Pancreas (tissue), 10 donors: ENCODE measurements around the gene GCA. TPM values are rescaled to one million over a fixed set of nuclear protein-coding genes. Genes with fewer than 3 reads are reported as not detected.

Experiments
- ATAC-seq, 4 donors: fragments of 200-7000 bp; cut with Tn5 transposase; one replicate each; pipeline versions ENCODE4 v1.8.0 to v1.9.1; 2020; ENCODE audit warnings: mild to moderate bottlenecking in 4 of 4, moderate library complexity in 4 of 4
- DNase-seq, 6 donors: peaks; one replicate each; pipeline ENCODE4 v3.0.0-alpha.2; 2020
- FAIRE-seq: peaks from 2 replicates; lab custom pipeline; 2012; peaks lifted over from hg19 to GRCh38; lab: Jason Lieb, UNC
- H3K27ac ChIP-seq, 4 donors: fragments of 200-600 bp; sonication (generic); 1 replicate in 3 of 4; 2 replicates in 1 of 4; pipeline versions ENCODE4 v1.5.0 to v1.8.0; 2020
- H3K27me3 ChIP-seq, 4 donors: fragments of 200-600 bp; one replicate each; pipeline ENCODE4 v1.8.0; 2021
- H3K36me3 ChIP-seq, 3 donors: fragments of 200-600 bp; sonication (generic) in 1 of 3; one replicate each; pipeline versions ENCODE4 v1.5.0 to v1.8.0; 2020 to 2021
- H3K4me1 ChIP-seq, 3 donors: fragments of 200-600 bp; one replicate each; pipeline ENCODE4 v1.8.0; 2021
- H3K4me3 ChIP-seq, 4 donors: fragments of 200-600 bp; sonication (generic) in 2 of 4; one replicate each; pipeline versions ENCODE4 v1.5.0 to v1.8.0; 2020 to 2021
- H3K9me3 ChIP-seq, 4 donors: fragments of 200-600 bp; one replicate each; pipeline ENCODE4 v1.8.0; 2021
- CTCF ChIP-seq, 4 donors: fragments of 200-600 bp; sonication (generic) in 3 of 4; IDR thresholded peaks; one replicate each; pipeline versions ENCODE4 v1.5.0 to v1.8.0; 2021; ENCODE audit warnings: antibody characterized with exemption in 4 of 4
- WGBS, 2 donors: extraction: QIAGEN DNeasy Blood & Tissue Kit; methylation state at CpG; one replicate each; pipeline ENCODE4 v1.1.7; 2013; 5-methylcytosine and 5-hydroxymethylcytosine counted together
- intact Hi-C, 3 donors: fragments of 100-400 bp; cut with DNase I; formaldehyde crosslinking; loops; one replicate each; pipeline versions ENCODE4 v1.11.1 to v1.14.2; 2022
- polyA plus RNA-seq, 2 donors: library from polyadenylated mRNA; stranded (reverse); fragments of 200-250 nt; gene quantifications; one replicate each; pipeline ENCODE4 v1.2.3, GENCODE V29; 2013
- total RNA-seq, 6 donors: library from RNA; stranded (reverse); fragmentation: NEBNext Ultra II Directional in 4 of 6; extraction: Animal tissue kit (Norgen Biotek cat#: 25700) in 4 of 6; gene quantifications; one replicate each; pipeline versions ENCODE4 v1.2.1 to v1.2.4, GENCODE V29; 2021 to 2023
- donor health status: healthy with polysubstance abuse.
- donor health status: DM: no; HTN: no; CAD: no; lungs with moderate emphysema.
- donor health status: DM: no; HTN: no; CAD: no.
- donor health status: control.
- donor health status: control.
- donor health status: Bipolar disorder and iron deficiency.
- donor health status: DM: yes; HTN: yes; CAD: no.
- donor health status: DM: no; HTN: no; CAD: no.
- donor health status: DM: no; HTN: no; CAD: no.
- donor health status: DM: yes; HTN: yes; CAD: no.

GCA gene
- total and polyA plus RNA-seq, 8 donors, result 11.3 to 27.0 (median 16.0) TPM

GRCh38 chr2:162300266-162300665 lies 43.7 kb upstream of the GCA start:
- Histone ChIP-seq H3K36me3 (no peaks in the 10 kb centered on the region), H3K9me3 (no peaks in the 10 kb centered on the region), H3K4me1 (no peaks in the 10 kb centered on the region), H3K4me3 (no peak overlapping the region), H3K27ac (no peak overlapping the region), H3K27me3 (no peaks in the 10 kb centered on the region)
- DNase-seq, result no peak
- no peak for FAIRE-seq
- intact Hi-C loops, result no loop called here
- no peak for ATAC-seq
- TF ChIP-seq CTCF (IDR thresholded peaks at IDR 0.05), result no peak

GRCh38 chr2:162301151-162301804 lies 42.7 kb upstream of the GCA start:
- 4 to 7% methylated on average over 6 of the region's 6 CpGs for WGBS, 2 donors
- FAIRE-seq, result peak; percentile 92
- intact Hi-C loops, result no loop called here

GRCh38 chr2:162301877-162302276 lies 42.1 kb upstream of the GCA start:
- no peak for TF ChIP-seq CTCF (IDR thresholded peaks at IDR 0.05)
- no peaks in the 10 kb centered on the region for H3K27me3 ChIP-seq
- DNase-seq, result no peak
- no peak for FAIRE-seq
- H3K9me3 ChIP-seq, result no peaks in the 10 kb centered on the region
- intact Hi-C loops, result no loop called here
- no peak overlapping the region for H3K4me3 ChIP-seq
- H3K4me1 ChIP-seq, result no peaks in the 10 kb centered on the region
- ATAC-seq, result no peak
- WGBS, 2 donors, result 33 to 58% methylated on average over 1 of the region's 1 CpG
- H3K36me3 ChIP-seq, result no peaks in the 10 kb centered on the region
- no peak overlapping the region for H3K27ac ChIP-seq

More at GRCh38 chr2:162301151-162301804, 42.7 kb upstream of the GCA start:
- Histone ChIP-seq H3K9me3 (no peaks in the 10 kb centered on the region), H3K27ac (no peak overlapping the region), H3K4me3 (no peak overlapping the region), H3K27me3 (no peaks in the 10 kb centered on the region), H3K4me1 (no peaks in the 10 kb centered on the region), H3K36me3 (no peaks in the 10 kb centered on the region)
- peak in 3 of 6 donors; percentile 9 to 55 (median 48) for DNase-seq
- ATAC-seq, result peak; percentile 74 to 94 (median 86)
- TF ChIP-seq CTCF (IDR thresholded peaks at IDR 0.05), result peak; percentile 70 to 93 (median 85)

- H3K27ac ChIP-seq, result no peak overlapping the region
- no peaks in the 10 kb centered on the region for H3K27me3 ChIP-seq
- 80 to 88% methylated on average over 3 of the region's 3 CpGs for WGBS, 2 donors
- H3K4me1 ChIP-seq, result no peaks in the 10 kb centered on the region
- intact Hi-C loops, result no loop called here
- TF ChIP-seq CTCF (IDR thresholded peaks at IDR 0.05), result no peak
- H3K9me3 ChIP-seq, result no peaks in the 10 kb centered on the region
- DNase-seq (no peak), ATAC-seq (no peak), FAIRE-seq (no peak)
- no peaks in the 10 kb centered on the region for H3K36me3 ChIP-seq
- no peak overlapping the region for H3K4me3 ChIP-seq
Measured at GRCh38 chr2:162305901-162306300, 38.0 kb upstream of the GCA start.

- TF ChIP-seq CTCF (IDR thresholded peaks at IDR 0.05), result no peak
- DNase-seq (no peak), FAIRE-seq (no peak), ATAC-seq (no peak)
- WGBS, 2 donors, result 58 to 83% methylated on average over 3 of the region's 3 CpGs
- Histone ChIP-seq H3K27me3 (no peaks in the 10 kb centered on the region), H3K9me3 (no peaks in the 10 kb centered on the region), H3K36me3 (no peaks in the 10 kb centered on the region), H3K4me3 (no peak overlapping the region), H3K27ac (no peak overlapping the region), H3K4me1 (no peaks in the 10 kb centered on the region)
- intact Hi-C loops, result no loop called here
Measured at GRCh38 chr2:162308747-162309503, 35.0 kb upstream of the GCA start.
